ENCODE results near the gene PHLDB1. TPM values are rescaled to one million over a fixed set of nuclear protein-coding genes. Genes with fewer than 3 reads are reported as not detected.

Gene PHLDB1
- total and polyA plus RNA-seq, 2 of the 8 experiments (the other 6 are each of a cell fraction or from before 2014, with no cell fraction given), result 53.9 to 74.8 TPM

- no peak for TF ChIP-seq CHD7 (IDR thresholded peaks at IDR 0.05; ENCODE audit: insufficient replicate concordance, low read length)
- TF ChIP-seq ATF2 (IDR thresholded peaks at IDR 0.05; ENCODE audit: low read length), result no peak
- TF ChIP-seq SP2 (IDR thresholded peaks at IDR 0.05; ENCODE audit: low read length), result no peak
- TF ChIP-seq NANOG (IDR thresholded peaks at IDR 0.05; ENCODE audit: insufficient read depth, low read depth, low read length, poor library complexity, severe bottlenecking), result no peak
- no peak for TF ChIP-seq SIX5 (IDR thresholded peaks at IDR 0.05; ENCODE audit: low read depth, low read length)
- TF ChIP-seq PHF8 (conservative IDR thresholded peaks at IDR 0.05; ENCODE audit: low read depth, low read length), result no peak
- no peak for TF ChIP-seq MAFK (IDR thresholded peaks at IDR 0.05; ENCODE audit: low read depth, low read length)
- no peak for TF ChIP-seq NRF1 (IDR thresholded peaks at IDR 0.05; ENCODE audit: low read depth, low read length)
- no peak for TF ChIP-seq HDAC6 (IDR thresholded peaks at IDR 0.05; ENCODE audit: low read depth, low read length)
These were observed 25.3 kb downstream of the PHLDB1 start (continued) for GRCh38 chr11:118632577-118633318.

All from H1 (cell line).